ENCODE data around the gene MATN1.

GRCh38 chr1:30728340-30728739 lies 5.0 kb upstream of the MATN1 start:
- TF ChIP-seq ZFP30 (CRISPR knock-in tag; IDR thresholded peaks at IDR 0.05) (no peak), PATZ1 (CRISPR knock-in tag; IDR thresholded peaks at IDR 0.05; ENCODE audit: borderline replicate concordance) (no peak), SNAI2 (CRISPR knock-in tag; IDR thresholded peaks at IDR 0.05) (no peak), ARNTL (CRISPR knock-in tag; IDR thresholded peaks at IDR 0.05; ENCODE audit: borderline replicate concordance, low read depth) (no peak), RARB (CRISPR knock-in tag; IDR thresholded peaks at IDR 0.05) (no peak), TCF4 (CRISPR knock-in tag; IDR thresholded peaks at IDR 0.05; ENCODE audit: borderline replicate concordance) (no peak)

All from SK-N-SH treated with all-trans-retinoic acid at 6 μM for 48 hours (cell line).